Measurements from ENCODE around the gene PMEPA1.

The PMEPA1 gene

GRCh38 chr20:57660181-57660921, 49.5 kb downstream of the PMEPA1 start:
- DNase-seq = no peak

- DNase-seq = no peak
Measured at GRCh38 chr20:57659517-57660180, 50.2 kb downstream of the PMEPA1 start.

- no peak for DNase-seq
Measured at GRCh38 chr20:57658833-57659516, 50.8 kb downstream of the PMEPA1 start.

GRCh38 chr20:57658447-57658832, 51.4 kb downstream of the PMEPA1 start:
- DNase-seq = no peak

- no peak for DNase-seq
Measured at GRCh38 chr20:57657535-57658446, 52.0 kb downstream of the PMEPA1 start.

GRCh38 chr20:57656821-57657534, 52.8 kb downstream of the PMEPA1 start:
- no peak for DNase-seq

GRCh38 chr20:57656252-57656820, 53.5 kb downstream of the PMEPA1 start:
- no peak for DNase-seq

- DNase-seq = no peak
Measured at GRCh38 chr20:57655809-57656155, 54.0 kb downstream of the PMEPA1 start.

- DNase-seq = no peak
Measured at GRCh38 chr20:57654998-57655808, 54.6 kb downstream of the PMEPA1 start.

GRCh38 chr20:57654363-57654997, 55.3 kb downstream of the PMEPA1 start:
- no peak for DNase-seq

- DNase-seq = no peak
Measured at GRCh38 chr20:57653910-57654309, 55.9 kb downstream of the PMEPA1 start.

- no peak for DNase-seq
Measured at GRCh38 chr20:57653546-57653900, 56.3 kb downstream of the PMEPA1 start.

- DNase-seq = no peak
Measured at GRCh38 chr20:57652606-57653545, 56.9 kb downstream of the PMEPA1 start.

GRCh38 chr20:57651881-57652605, 57.8 kb downstream of the PMEPA1 start:
- no peak for DNase-seq

GRCh38 chr20:57650756-57651483, 58.9 kb downstream of the PMEPA1 start:
- no peak for DNase-seq

GRCh38 chr20:57650266-57650665, 59.5 kb downstream of the PMEPA1 start:
- no peak for DNase-seq

- no peak for DNase-seq
Measured at GRCh38 chr20:57649617-57650015, 60.2 kb downstream of the PMEPA1 start.
